Motor neuron (in vitro differentiated cells): ENCODE data around the gene PTGES. TPM values are rescaled to one million over a fixed set of nuclear protein-coding genes. Genes with fewer than 3 reads are reported as not detected.

Source experiments
- ATAC-seq, 8 experiments: fragments of 200-7000 bp; cut with Tn5 transposase; replicated peaks in 6 of 8; 2 replicates each; pipeline ENCODE4 v1.8.0; 2021; ENCODE audit warnings: mild to moderate bottlenecking in 8 of 8, moderate library complexity in 8 of 8
- H3K27ac ChIP-seq, 2 donors: fragments of 250-450 bp; sonication (Bioruptor Pico); 2 replicates each; pipeline ENCODE4 v1.9.0; 2021; ENCODE audit warnings: antibody characterized with exemption in 2 of 2, mild to moderate bottlenecking in 2 of 2, moderate library complexity in 1 of 2
- H3K4me1 ChIP-seq, 2 donors: fragments of 250-450 bp; sonication (Bioruptor Pico); replicated peaks in 1 of 2; 2 replicates each; pipeline ENCODE4 v1.6.1; 2021; ENCODE audit warnings: antibody characterized with exemption in 2 of 2, mild to moderate bottlenecking in 2 of 2, moderate library complexity in 1 of 2
- H3K4me3 ChIP-seq, 5 donors: fragments of 250-450 bp; sonication (Bioruptor Pico); 2 replicates each; pipeline ENCODE4 v1.9.0; 2021; ENCODE audit warnings: antibody characterized with exemption in 5 of 5, mild to moderate bottlenecking in 5 of 5, moderate library complexity in 4 of 5
- WGBS, 10 experiments: fragments of 450-650 bp; shearing (Covaris generic); methylation state at CpG; one replicate each; pipeline ENCODE4 v1.0.0; 2022; 5-methylcytosine and 5-hydroxymethylcytosine counted together
- in situ Hi-C, 9 experiments: fragments of 400-800 bp; cut with MboI; loops; one replicate each; pipeline ENCODE4 v1.15.0; 2021; ENCODE audit warnings: low sequenced_read_pairs in 9 of 9, low pct_unique_long_range_greater_than_20kb in 2 of 9; ENCODE audit not compliant: unreplicated experiment in 9 of 9
- total RNA-seq, 8 experiments: library from RNA; unstranded; fragments of 300-600 nt; gene quantifications; 2 replicates each; pipeline versions ENCODE4 v1.2.3 to v1.2.4, GENCODE V29; 2022

The PTGES gene
- total RNA-seq, 8 experiments from 2014 or later: 0.77 to 215 (median 1.9) TPM

GRCh38 chr9:129720865-129721545 is 31.8 kb downstream of the PTGES start:
- no peak for ATAC-seq
- Histone ChIP-seq H3K27ac (no peak overlapping the region), H3K4me3 (no peak overlapping the region), H3K4me1 (no peaks in the 10 kb centered on the region)
- WGBS, 10 experiments: 80 to 100% (median 88%) methylated on average over 1 to 15 of the region's 25 CpGs; no CpG with 5 or more reads in 4 of the 10 experiments
- in situ Hi-C loops: no loop called here

DNA sequence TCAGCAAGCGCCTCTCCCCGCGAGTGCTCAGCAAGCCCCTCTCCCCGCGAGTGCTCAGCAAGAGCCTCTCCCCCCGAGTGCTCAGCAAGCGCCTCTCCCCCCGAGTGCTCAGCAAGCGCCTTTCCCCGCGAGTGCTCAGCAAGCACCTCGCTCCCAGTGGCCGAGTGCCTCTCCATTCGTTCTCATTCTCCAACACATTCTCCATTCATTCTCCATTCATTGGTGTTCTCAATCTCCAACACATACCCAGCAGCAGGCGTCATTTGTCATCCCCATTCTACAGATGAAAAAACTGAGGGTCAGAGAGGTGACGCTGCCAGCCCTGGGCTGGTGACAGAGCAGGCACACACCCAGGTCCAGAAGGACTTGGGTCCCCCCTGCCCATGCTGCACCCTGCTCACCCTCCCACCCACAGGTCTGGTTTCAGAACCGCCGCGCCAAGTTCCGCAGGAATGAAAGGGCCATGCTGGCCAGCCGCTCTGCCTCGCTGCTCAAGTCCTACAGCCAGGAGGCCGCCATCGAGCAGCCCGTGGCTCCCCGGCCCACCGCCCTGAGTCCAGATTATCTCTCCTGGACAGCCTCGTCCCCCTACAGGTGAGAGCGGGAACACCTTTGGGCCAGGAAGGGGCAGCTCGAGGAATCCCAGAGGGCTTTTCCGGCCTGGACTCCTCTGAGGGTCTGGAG is 32.5 kb downstream of the PTGES start:
- in situ Hi-C loops: no loop called here
- no peak overlapping the region for H3K4me3 ChIP-seq
- H3K27ac ChIP-seq: no peak overlapping the region
- 60 to 100% (median 92%) methylated on average over 1 to 15 of the region's 31 CpGs; no CpG with 5 or more reads in 5 of the 10 experiments for WGBS, 10 experiments
- ATAC-seq: no peak
- no peaks in the 10 kb centered on the region for H3K4me1 ChIP-seq

DNA sequence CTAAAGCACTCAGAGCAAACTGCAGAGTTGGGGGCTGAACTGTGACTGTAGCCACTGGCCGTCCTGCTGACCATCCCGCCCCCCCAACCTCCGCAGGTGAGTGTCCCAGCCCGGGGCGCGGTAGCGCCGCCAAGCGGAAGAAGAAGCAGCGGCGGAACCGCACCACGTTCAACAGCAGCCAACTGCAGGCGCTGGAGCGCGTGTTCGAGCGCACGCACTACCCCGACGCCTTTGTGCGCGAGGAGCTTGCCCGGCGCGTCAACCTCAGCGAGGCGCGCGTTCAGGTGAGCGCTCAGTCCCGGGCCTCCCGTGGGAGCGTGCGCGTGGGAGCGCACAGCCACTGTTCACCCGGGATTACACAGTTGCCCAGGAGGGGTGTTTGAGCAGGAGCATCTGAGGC is 33.7 kb downstream of the PTGES start:
- Histone ChIP-seq H3K27ac (no peak overlapping the region), H3K4me3 (no peak overlapping the region), H3K4me1 (no peaks in the 10 kb centered on the region)
- no peak for ATAC-seq
- WGBS, 10 experiments: 85 to 100% (median 96%) methylated on average over 1 to 8 of the region's 38 CpGs; no CpG with 5 or more reads in 5 of the 10 experiments
- in situ Hi-C loops: no loop called here

GRCh38 chr9:129718647-129719046 is 34.2 kb downstream of the PTGES start:
- in situ Hi-C loops: no loop called here
- Histone ChIP-seq H3K27ac (no peak overlapping the region), H3K4me3 (no peak overlapping the region), H3K4me1 (no peaks in the 10 kb centered on the region)
- WGBS, 10 experiments: 83 to 100% (median 100%) methylated on average over 1 of the region's 5 CpGs; no CpG with 5 or more reads in 5 of the 10 experiments
- ATAC-seq: no peak

DNA sequence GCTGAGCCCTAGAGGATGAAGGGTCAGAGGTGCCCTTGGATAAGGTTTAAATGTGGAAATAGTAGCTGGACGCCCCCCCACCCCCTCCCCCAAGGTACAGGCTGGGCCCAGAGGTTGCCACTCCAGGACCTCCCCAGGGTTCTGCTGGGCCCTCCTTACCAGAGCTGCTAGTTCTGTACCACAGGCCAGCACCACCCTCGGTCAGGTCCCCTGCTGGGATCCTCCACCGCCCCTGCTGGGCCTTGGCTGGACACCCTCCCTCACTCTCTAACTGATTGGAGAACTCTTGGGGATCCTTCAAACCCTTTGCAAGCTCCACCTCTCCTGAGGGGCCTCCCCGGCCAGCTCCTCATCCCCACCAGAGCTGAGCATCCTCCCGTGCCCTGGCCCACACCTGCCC is 34.9 kb downstream of the PTGES start:
- Histone ChIP-seq H3K4me1 (no peaks in the 10 kb centered on the region), H3K4me3 (no peak overlapping the region), H3K27ac (no peak overlapping the region)
- WGBS, 10 experiments: 100% methylated on average over 1 of the region's 5 CpGs; no CpG with 5 or more reads in 9 of the 10 experiments
- in situ Hi-C loops: no loop called here
- no peak for ATAC-seq

DNA sequence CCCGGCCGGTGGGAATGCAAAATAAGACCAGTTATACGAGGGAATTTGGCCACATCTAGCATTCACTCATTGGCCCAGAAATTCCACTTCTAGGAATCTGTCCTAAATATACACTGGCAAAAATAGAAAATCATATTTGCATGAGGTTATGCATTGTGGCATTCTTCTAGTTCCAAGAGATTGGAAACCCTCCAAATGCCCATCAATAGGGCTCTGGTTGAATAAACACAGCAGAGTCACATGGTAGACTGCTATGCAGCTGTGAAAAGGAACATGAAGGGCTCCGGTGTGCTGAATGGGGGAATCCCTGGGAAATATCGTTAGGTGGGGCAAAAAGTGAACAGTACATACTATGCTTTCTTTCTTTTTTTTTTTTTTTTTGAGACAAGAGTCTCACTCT is 36.8 kb downstream of the PTGES start:
- peak in 2 of 8 experiments; percentile 26 to 81 for ATAC-seq
- in situ Hi-C loops: no loop called here
- whole genome bisulfite sequencing, 10 experiments: 0 to 96% (median 71%) methylated on average over 2 to 4 of the region's 5 CpGs; no CpG with 5 or more reads in 4 of the 10 experiments
- Histone ChIP-seq H3K27ac (no peak overlapping the region), H3K4me3 (no peak overlapping the region), H3K4me1 (peaks cover 4 to 10% of the 10 kb centered on the region in 2 donors)

- no peak overlapping the region for H3K27ac ChIP-seq
- in situ Hi-C loops: no loop called here
- WGBS, 10 experiments: 17 to 100% (median 80%) methylated on average over 1 to 6 of the region's 15 CpGs; no CpG with 5 or more reads in 3 of the 10 experiments
- H3K4me3 ChIP-seq: no peak overlapping the region
- H3K4me1 ChIP-seq: peaks cover 4 to 10% of the 10 kb centered on the region in 2 donors
- peak in 1 of 8 experiments; percentile 27 for ATAC-seq
Observed at GRCh38 chr9:129714511-129715061, 38.3 kb downstream of the PTGES start.

DNA sequence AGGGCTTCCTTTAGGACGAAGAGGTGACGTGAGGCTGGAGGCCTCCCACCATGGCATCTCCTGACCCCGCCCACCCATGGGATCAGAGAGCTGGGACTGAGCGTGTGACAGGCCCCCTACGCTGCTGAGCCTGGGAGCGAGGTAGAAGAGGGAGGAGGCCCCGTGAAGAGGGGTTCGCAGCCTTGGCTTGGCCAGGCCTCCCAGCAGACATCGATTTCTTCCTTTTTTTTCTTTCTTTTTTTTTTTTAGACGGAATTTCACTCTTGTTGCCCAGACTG is 39.5 kb downstream of the PTGES start:
- in situ Hi-C loops: no loop called here
- H3K4me1 ChIP-seq: peaks cover 4 to 22% of the 10 kb centered on the region in 2 donors
- WGBS, 10 experiments: 0 to 96% (median 65%) methylated on average over 1 to 7 of the region's 10 CpGs; no CpG with 5 or more reads in 4 of the 10 experiments
- H3K27ac ChIP-seq: no peak overlapping the region
- ATAC-seq: no peak
- H3K4me3 ChIP-seq: no peak overlapping the region

DNA sequence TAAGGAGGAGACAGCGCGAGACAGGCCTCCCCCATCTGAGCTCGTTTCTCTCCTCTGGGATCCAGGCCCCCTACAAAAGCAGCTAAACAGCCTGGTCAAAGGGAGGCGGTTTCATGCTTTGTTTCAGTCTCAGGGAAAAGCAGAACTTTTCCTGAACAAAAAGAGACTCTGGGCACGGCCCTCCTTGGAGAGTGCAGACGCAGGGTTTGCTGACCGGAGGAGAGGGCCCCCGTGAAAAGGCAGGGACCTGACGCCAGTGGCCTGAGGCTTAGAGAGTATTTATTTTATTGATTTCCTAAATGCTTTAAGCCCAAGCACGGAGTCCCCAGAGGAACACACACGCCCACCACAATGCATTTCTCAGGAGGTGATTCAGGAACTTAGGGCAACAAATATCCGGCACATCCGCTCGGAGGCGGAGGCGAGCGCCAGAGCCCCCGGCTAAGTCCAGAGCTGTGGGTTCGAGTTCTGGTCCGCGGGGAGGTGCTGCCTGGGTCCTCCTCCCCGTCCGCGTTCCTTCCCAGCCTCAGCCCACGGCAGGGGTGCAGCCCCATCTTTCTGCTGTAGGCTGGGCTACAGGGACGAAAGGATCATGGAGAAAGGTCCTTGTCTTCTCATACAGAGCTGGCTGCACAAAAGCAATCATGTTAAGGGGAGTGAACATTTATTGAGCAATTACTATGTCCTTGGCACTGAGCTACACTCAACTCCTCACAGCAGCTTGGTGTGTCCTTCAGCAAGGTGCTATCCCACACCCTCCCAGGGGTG is 40.0 kb downstream of the PTGES start:
- WGBS, 10 experiments: 0 to 100% (median 36%) methylated on average over 1 to 15 of the region's 26 CpGs; no CpG with 5 or more reads in 1 of the 10 experiments
- peak; percentile 15 to 73 (median 48) for ATAC-seq
- in situ Hi-C loops: no loop called here

DNA sequence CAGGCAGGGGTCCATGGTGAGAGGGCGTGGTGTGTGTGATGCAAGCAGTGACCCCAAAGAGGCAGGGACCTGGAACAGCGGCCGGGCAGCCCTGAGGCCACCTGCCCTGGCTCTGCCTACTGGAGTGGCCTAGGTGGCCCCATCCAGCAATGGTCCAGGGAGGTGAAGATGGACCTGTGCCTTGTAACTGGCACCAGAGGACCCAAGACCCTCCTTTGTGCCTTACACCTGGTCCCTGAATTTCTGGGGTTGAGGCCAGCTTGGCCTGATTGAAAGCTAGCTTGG is 42.7 kb downstream of the PTGES start:
- no peak overlapping the region for H3K27ac ChIP-seq
- WGBS, 10 experiments: no CpG with 5 or more reads among the region's 3 CpGs
- ATAC-seq: no peak
- peaks cover 4 to 23% of the 10 kb centered on the region in 2 donors for H3K4me1 ChIP-seq
- no peak overlapping the region for H3K4me3 ChIP-seq
- in situ Hi-C loops: no loop called here

More for the DNA sequence above, 40.0 kb downstream of the PTGES start:
- Histone ChIP-seq H3K4me3 (no peak overlapping the region), H3K27ac (no peak overlapping the region), H3K4me1 (peaks cover 4 to 23% of the 10 kb centered on the region in 2 donors)

GRCh38 chr9:129709438-129710168 is 43.2 kb downstream of the PTGES start:
- in situ Hi-C loops: no loop called here
- WGBS, 10 experiments: 31 to 100% (median 65%) methylated on average over 1 to 5 of the region's 17 CpGs; no CpG with 5 or more reads in 4 of the 10 experiments
- H3K27ac ChIP-seq: no peak overlapping the region
- peaks cover 4 to 23% of the 10 kb centered on the region in 2 donors for H3K4me1 ChIP-seq
- H3K4me3 ChIP-seq: no peak overlapping the region
- peak in 5 of 8 experiments; percentile 13 to 77 (median 67) for ATAC-seq

GRCh38 chr9:129708793-129709192 is 44.0 kb downstream of the PTGES start:
- H3K4me1 ChIP-seq: peaks cover 4 to 23% of the 10 kb centered on the region in 2 donors
- H3K27ac ChIP-seq: no peak overlapping the region
- ATAC-seq: peak in 6 of 8 experiments; percentile 17 to 70 (median 36)
- no peak overlapping the region for H3K4me3 ChIP-seq
- in situ Hi-C loops: no loop called here
- WGBS, 10 experiments: 0 to 60% (median 16%) methylated on average over 1 to 4 of the region's 6 CpGs; no CpG with 5 or more reads in 2 of the 10 experiments
